Gastroesophageal sphincter (tissue), 3 donors: ENCODE measurements around the gene WFDC1.

Experiments used
- CTCF ChIP-seq, 4 experiments: fragments of 200-600 bp in 2 of 4; fragments of 450-650 bp in 2 of 4; sonication (generic) in 1 of 4; IDR thresholded peaks; one replicate each; pipeline ENCODE4 v1.5.1; 2017 to 2019; ENCODE audit warnings: antibody characterized with exemption in 4 of 4, mild to moderate bottlenecking in 2 of 4, moderate library complexity in 2 of 4
- EP300 ChIP-seq: sonication (generic); formaldehyde crosslinking; IDR thresholded peaks from one replicate; pipeline ENCODE4 v1.6.1; 2017; ENCODE audit warnings: antibody characterized with exemption, mild to moderate bottlenecking
- POLR2A ChIP-seq, 2 donors: fragments of 450-650 bp; IDR thresholded peaks; one replicate each; pipeline ENCODE4 v1.6.1; 2017; ENCODE audit warnings: antibody characterized with exemption in 2 of 2, mild to moderate bottlenecking in 2 of 2, moderate library complexity in 1 of 2

GRCh38 chr16:84327926-84328505 is 33.3 kb downstream of the WFDC1 start:
- TF ChIP-seq CTCF (IDR thresholded peaks at IDR 0.05) (no peak), EP300 (no peak), POLR2A (IDR thresholded peaks at IDR 0.05) (no peak)
